Parathyroid adenoma (tissue), 2 donors: ENCODE data around the gene INPP5A.
"Not testable (repeated sequence)": the region's sequence is repeated elsewhere in the genome, so short reads cannot be mapped to it uniquely, and the experiment has no call there.

Source experiments
- H2AFZ ChIP-seq: fragments of 300-600 bp; sonication (generic); one replicate; pipeline ENCODE4 v1.7.0; 2017; ENCODE audit warnings: antibody characterized with exemption, mild to moderate bottlenecking
- H3K27ac ChIP-seq: fragments of 300-600 bp; sonication (generic); one replicate; pipeline ENCODE4 v1.7.0; 2017
- H3K27me3 ChIP-seq: fragments of 300-600 bp; sonication (generic); one replicate; pipeline ENCODE4 v1.7.0; 2017; ENCODE audit warnings: low read length; ENCODE audit not compliant: control insufficient read depth, insufficient read depth
- H3K36me3 ChIP-seq: fragments of 300-600 bp; sonication (generic); one replicate; pipeline ENCODE4 v1.7.0; 2017; ENCODE audit warnings: low read length; ENCODE audit not compliant: control insufficient read depth, insufficient read depth
- H3K4me1 ChIP-seq: fragments of 300-600 bp; sonication (generic); one replicate; pipeline ENCODE4 v1.7.0; 2017; ENCODE audit warnings: control low read depth
- H3K4me2 ChIP-seq: fragments of 300-600 bp; sonication (generic); one replicate; pipeline ENCODE4 v1.7.0; 2017; ENCODE audit warnings: low read length
- H3K4me3 ChIP-seq: fragments of 300-600 bp; sonication (generic); one replicate; pipeline ENCODE4 v1.7.0; 2017; ENCODE audit warnings: low read depth, low read length
- H3K79me2 ChIP-seq: fragments of 300-600 bp; sonication (generic); one replicate; pipeline ENCODE4 v1.7.0; 2017; ENCODE audit warnings: control low read depth
- H3K9ac ChIP-seq: fragments of 300-600 bp; sonication (generic); one replicate; pipeline ENCODE4 v1.7.0; 2017; ENCODE audit warnings: mild to moderate bottlenecking
- H3K9me3 ChIP-seq: fragments of 300-600 bp; sonication (generic); one replicate; pipeline ENCODE4 v1.7.0; 2017; ENCODE audit warnings: low read length; ENCODE audit not compliant: control insufficient read depth
- TF ChIP-seq, protein P1 (sequence below): fragments of 300-600 bp; sonication (generic); IDR thresholded peaks from one replicate; pipeline ENCODE4 v1.7.0; 2017; ENCODE audit warnings: antibody characterized with exemption, mild to moderate bottlenecking
- donor health status: primary hyperparathyroidism.

The INPP5A gene

DNA sequence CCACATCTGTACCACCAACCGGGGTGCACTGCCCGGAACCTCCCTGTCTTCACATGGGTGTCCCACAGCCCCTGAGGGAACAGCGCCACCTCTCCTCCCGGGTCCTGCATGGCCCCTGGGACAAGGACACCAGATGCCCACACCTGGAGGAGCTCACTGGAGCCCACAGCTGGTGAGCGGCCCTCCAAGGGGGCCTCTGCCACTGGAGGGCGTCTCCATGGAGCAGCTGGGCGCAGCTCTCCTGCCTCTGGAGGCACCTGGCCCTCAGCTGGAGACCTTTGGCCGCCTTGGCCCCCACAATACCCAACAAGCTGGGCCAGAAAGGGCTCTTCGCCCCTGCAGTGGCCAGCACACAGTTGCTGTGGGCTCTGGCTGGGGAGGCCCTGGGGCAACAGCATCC, 255.6 kb downstream of the INPP5A start:
- no peak overlapping the region for H2AFZ ChIP-seq
- no peaks in the 10 kb centered on the region for H3K36me3 ChIP-seq
- H3K79me2 ChIP-seq = no peaks in the 10 kb centered on the region
- no peak overlapping the region for H3K4me3 ChIP-seq
- H3K27ac ChIP-seq = no peak overlapping the region
- no peak overlapping the region for H3K4me2 ChIP-seq
- no peaks in the 10 kb centered on the region for H3K9me3 ChIP-seq
- H3K27me3 ChIP-seq = no peaks in the 10 kb centered on the region
- H3K4me1 ChIP-seq = no peaks in the 10 kb centered on the region
- TF ChIP-seq, protein P1, sequence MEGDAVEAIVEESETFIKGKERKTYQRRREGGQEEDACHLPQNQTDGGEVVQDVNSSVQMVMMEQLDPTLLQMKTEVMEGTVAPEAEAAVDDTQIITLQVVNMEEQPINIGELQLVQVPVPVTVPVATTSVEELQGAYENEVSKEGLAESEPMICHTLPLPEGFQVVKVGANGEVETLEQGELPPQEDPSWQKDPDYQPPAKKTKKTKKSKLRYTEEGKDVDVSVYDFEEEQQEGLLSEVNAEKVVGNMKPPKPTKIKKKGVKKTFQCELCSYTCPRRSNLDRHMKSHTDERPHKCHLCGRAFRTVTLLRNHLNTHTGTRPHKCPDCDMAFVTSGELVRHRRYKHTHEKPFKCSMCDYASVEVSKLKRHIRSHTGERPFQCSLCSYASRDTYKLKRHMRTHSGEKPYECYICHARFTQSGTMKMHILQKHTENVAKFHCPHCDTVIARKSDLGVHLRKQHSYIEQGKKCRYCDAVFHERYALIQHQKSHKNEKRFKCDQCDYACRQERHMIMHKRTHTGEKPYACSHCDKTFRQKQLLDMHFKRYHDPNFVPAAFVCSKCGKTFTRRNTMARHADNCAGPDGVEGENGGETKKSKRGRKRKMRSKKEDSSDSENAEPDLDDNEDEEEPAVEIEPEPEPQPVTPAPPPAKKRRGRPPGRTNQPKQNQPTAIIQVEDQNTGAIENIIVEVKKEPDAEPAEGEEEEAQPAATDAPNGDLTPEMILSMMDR = no peak
- H3K9ac ChIP-seq = no peak overlapping the region

- H3K27ac ChIP-seq = no peak overlapping the region
- H3K4me2 ChIP-seq = no peak overlapping the region
- H3K9me3 ChIP-seq = no peaks in the 10 kb centered on the region
- no peaks in the 10 kb centered on the region for H3K36me3 ChIP-seq
- no peaks in the 10 kb centered on the region for H3K79me2 ChIP-seq
- H3K27me3 ChIP-seq = no peaks in the 10 kb centered on the region
- TF ChIP-seq, protein P1 = no peak
- H2AFZ ChIP-seq = no peak overlapping the region
- H3K4me3 ChIP-seq = no peak overlapping the region
- H3K4me1 ChIP-seq = no peaks in the 10 kb centered on the region
- H3K9ac ChIP-seq = no peak overlapping the region
Measured at GRCh38 chr10:132793871-132794849, 256.6 kb downstream of the INPP5A start.

- Histone ChIP-seq H3K36me3 (no peaks in the 10 kb centered on the region), H3K4me1 (no peaks in the 10 kb centered on the region), H3K9ac (no peak overlapping the region), H2AFZ (no peak overlapping the region), H3K9me3 (no peaks in the 10 kb centered on the region), H3K27me3 (no peaks in the 10 kb centered on the region), H3K4me3 (no peak overlapping the region), H3K27ac (no peak overlapping the region), H3K4me2 (no peak overlapping the region), H3K79me2 (no peaks in the 10 kb centered on the region)
- TF ChIP-seq, protein P1 = no peak
Measured at GRCh38 chr10:132796846-132797245, 259.3 kb downstream of the INPP5A start.

DNA sequence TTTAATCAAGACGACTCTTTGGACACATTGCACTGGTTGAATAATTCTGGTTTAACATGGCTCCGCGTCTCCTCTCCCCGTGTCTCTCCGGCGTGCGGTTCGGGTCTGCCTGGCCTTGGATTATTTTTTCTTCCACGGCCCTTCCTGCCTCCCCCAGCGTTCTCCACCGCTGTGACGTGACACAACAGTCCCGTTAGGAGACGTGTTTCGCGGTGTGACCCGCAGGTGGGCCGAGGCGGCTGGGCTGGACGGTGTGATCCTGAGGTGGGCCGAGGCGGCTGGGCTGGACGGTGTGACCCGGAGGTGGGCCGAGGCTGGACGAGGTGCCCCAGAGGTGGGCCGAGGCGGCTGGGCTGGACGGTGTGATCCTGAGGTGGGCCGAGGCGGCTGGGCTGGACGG, 260.4 kb downstream of the INPP5A start:
- not testable (repeated sequence) for H3K4me2 ChIP-seq, H3K27ac ChIP-seq, H3K9ac ChIP-seq, H2AFZ ChIP-seq, H3K27me3 ChIP-seq, H3K4me3 ChIP-seq, H3K36me3 ChIP-seq, H3K4me1 ChIP-seq, H3K9me3 ChIP-seq, H3K79me2 ChIP-seq

- Histone ChIP-seq H3K9me3 (no peaks in the 10 kb centered on the region), H3K9ac (no peak overlapping the region), H2AFZ (no peak overlapping the region), H3K27ac (no peak overlapping the region), H3K4me3 (no peak overlapping the region), H3K36me3 (no peaks in the 10 kb centered on the region), H3K27me3 (no peaks in the 10 kb centered on the region), H3K4me2 (no peak overlapping the region), H3K79me2 (no peaks in the 10 kb centered on the region), H3K4me1 (no peaks in the 10 kb centered on the region)
- TF ChIP-seq, protein P1 = no peak
Measured at GRCh38 chr10:132798403-132798802, 260.8 kb downstream of the INPP5A start.
